A204.1 (cell line): ENCODE results near the gene IL15RA.

Source experiments
- FAIRE-seq: peaks from 2 replicates; lab custom pipeline; 2012; peaks lifted over from hg19 to GRCh38; lab: Jason Lieb, UNC

The IL15RA gene, protein sequence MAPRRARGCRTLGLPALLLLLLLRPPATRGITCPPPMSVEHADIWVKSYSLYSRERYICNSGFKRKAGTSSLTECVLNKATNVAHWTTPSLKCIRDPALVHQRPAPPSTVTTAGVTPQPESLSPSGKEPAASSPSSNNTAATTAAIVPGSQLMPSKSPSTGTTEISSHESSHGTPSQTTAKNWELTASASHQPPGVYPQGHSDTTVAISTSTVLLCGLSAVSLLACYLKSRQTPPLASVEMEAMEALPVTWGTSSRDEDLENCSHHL

DNA sequence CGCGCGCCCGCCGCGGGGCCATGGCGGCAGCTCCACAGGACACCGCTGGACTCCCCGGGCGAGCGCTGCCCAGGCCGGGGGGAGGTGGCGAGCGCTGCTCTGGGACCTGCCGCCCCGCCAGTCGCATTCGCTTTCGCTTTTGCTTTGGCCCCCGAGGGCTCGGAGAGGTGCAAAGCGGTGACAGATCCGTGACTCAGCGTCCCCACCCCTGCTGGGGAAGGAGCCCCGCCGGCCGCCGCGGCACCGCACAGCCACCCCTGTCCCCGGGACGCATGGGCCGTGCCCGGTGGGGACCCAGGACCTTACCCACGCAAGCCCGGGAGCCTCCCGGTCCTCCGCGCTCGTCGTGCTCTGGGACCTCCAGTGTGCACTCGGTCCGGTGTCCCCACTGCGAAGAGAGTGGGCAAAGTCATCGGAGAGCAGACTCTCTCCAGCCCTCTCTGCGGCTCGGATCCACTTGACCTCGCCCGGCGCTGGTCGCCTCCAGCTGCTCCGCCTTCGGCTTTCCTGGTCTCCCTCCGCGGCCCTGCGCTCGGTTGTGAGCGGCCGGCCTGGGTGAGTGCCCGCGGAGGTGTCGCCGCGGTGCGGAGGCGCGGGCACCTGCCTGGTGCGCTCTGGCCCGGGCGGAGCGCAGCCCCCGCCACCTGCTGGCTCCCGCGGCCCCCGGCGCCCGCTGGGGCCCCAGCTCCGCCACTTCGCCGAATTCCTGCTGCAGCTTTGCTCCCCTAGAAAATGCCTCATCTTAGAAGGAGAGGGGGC is at the start of gene IL15RA:
Gene IL15RA (minus strand): TSS at position 73 of the 759 bp plus-strand sequence. CDS start 51 bp downstream, at position 22.
- FAIRE-seq = no peak

DNA sequence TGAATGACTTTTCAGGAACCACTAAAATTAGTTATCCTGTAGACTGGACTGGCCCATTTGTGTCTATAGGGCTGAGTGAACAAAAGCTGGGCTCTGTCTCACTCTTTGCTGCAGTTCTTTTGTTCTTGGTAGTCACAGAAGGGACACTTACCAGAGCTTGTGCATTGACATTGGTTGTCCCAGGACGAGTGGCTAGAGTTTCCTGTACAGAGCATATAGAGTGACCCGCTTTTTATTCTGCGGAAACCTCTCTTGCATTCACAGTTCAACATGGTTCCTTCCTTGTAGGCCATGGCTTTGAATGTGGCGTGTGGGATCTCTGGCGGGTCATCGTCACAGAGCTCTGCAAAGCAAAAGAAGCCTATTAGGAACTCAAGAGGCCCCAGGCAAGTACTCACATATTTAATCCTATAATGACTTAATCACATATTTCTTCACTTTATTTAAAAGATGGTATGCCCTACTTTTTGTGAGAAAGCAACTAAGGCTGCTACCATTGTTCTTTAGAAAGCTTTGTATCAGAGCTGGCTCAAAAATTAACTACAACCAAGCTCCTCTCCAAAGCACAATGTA is 48.4 kb upstream of the IL15RA start:
- FAIRE-seq = no peak

DNA sequence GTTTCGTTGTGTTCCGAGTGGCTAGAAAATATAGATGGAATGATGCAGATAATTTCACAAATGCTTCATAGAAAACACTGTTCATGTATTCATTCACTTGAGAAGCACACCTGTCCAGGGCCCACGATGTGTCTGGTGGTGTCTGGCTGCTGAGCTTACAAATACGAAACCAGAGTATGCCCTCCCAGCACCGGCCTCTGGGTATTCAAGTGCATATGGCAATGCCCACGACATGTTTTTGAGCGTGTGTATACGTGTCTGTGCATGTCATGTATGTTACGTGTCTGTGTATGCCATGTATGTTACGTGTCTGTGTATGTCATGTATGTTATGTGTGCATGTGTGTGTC is 47.0 kb upstream of the IL15RA start:
- FAIRE-seq = no peak

DNA sequence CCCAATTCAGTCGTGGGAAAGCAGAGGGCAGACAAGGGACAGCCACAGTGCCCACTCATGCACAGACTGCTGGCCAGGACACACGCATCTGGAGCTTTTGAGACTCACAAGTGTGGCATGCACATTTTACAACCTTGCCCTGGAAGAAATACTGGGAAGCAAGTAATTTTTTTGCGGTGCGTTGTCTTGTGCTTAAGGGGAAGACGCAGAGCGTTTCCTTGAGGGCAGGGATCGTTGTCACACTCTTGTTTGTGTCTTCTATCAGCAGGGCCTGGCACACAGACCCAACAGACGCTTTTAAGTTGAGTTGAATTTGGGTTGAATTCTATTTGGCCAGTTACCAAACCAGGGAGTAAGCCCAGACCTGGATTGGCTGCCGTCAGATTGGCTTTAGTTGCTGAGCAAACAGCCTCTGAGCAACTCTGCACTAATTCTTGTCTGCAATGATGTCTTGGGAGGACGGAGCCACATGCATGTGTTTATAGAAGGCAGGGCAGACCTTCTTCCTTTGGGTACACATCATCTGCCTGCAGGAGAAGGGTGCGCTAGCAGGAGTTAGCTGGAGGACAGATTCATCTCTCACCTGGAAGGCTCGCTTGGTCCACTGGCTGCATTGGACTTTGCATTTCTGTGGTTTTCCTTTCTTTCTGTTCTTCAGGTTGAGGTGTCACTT is 46.5 kb upstream of the IL15RA start:
- FAIRE-seq = no peak

DNA sequence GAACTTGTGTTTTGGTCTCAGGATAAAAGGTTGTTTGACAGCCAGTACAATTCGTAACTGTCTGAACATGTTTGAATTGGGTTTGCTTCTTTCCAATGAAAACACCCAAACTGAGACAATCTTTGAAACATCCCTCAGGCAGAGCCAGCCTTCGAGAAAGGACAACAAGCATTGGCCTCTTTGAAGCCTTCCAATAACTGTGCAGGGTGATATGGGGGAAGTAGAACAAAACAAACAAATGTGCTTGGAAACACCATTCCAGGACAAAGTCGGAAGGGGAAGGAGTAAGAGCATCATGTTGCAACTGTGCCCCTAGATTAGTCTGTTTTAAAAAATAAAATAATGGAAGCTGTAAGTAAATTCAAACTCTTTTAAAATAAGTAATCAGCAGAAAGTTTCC is 45.3 kb upstream of the IL15RA start:
- FAIRE-seq = no peak

DNA sequence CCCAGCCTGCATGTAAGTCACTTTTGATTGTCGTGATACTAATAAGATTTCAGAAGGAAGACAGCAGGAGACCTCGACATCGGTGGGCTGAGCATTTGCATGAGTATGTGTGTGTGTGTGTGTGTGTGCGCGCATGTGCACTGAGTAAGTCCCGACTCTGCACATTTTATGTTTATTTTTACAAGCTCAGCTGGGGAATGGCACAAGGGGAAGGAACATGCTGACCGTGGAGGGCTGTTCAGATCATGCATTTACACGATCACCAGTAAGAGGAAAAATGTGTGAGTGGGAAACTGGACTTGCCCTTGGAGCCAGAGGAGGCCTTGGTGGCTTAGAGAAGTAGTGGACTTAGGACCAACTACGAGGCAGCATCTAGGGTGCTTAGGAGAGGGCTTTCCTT is 43.5 kb upstream of the IL15RA start:
- no peak for FAIRE-seq

DNA sequence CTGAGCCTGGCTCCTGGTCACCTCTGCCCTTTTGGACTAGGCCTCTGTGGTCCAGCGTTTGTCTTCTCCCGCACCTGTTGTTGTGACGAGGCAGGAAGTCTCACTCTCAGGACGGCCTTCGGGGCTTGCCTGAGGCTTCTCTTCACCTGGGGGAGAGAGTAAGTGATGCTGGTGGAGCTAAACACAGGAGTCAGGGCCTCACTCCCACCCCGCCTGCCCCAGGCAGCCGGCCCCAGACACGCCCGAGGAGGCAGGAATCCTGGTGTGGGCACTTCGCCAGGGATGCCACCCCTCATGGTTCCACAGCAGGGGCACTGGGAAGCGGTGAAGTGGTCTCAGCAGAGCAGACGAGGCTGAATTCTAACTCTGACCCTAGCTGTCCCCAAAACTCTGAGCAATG is 42.5 kb upstream of the IL15RA start:
- no peak for FAIRE-seq

DNA sequence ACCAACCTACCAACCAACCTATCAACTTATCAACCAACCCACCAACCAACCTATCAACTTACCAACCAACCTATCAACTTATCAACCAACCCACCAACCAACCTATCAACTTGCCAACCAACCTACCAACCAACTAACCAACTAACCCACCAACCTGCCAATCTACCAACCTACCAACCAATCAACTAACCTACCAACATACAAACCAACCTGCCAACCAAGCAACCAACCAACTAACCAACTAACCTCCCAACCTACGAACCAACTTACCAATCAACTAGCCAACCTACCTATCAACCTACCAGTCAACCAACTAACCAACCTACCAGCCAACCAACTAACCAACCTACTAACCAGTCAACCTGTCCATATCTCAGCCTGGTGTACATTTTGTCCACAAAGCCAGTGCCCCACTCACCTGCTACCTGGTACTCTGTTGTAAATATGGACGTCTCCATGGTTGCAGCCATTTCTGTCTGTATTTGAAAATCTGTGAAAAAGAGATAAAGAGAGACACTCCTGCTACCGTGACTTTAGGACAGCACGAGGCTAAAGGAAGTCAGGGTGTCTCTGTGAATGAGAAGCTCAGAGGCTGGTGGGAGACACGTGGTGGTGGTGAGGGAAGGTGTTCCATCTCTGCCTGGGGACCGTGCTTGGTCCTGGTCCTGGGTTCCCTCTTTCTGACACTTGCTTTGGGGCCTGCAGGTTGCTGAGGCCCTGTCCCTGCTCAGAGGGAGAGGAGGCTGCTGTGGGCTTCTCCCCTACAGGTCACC is 41.9 kb upstream of the IL15RA start:
- no peak for FAIRE-seq

DNA sequence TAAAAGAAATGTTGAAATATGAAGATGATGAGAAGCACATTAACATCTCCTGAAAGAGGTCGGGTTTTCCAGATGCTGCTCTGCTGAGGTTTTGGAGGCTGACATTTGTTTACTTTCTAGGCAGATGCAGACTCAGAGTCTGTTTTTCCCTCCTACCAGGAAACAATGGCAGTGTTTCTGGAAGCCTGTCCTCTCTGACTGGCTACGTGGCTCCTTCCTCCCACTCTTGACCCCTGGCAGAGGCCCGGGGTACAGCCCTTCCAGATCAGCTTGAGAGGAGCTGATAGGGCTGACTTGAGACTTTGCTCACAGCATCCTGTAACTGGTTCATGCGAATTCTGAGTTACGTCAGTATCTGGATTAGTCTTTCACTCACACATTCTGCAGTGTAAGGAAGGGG is 41.1 kb upstream of the IL15RA start:
- no peak for FAIRE-seq

DNA sequence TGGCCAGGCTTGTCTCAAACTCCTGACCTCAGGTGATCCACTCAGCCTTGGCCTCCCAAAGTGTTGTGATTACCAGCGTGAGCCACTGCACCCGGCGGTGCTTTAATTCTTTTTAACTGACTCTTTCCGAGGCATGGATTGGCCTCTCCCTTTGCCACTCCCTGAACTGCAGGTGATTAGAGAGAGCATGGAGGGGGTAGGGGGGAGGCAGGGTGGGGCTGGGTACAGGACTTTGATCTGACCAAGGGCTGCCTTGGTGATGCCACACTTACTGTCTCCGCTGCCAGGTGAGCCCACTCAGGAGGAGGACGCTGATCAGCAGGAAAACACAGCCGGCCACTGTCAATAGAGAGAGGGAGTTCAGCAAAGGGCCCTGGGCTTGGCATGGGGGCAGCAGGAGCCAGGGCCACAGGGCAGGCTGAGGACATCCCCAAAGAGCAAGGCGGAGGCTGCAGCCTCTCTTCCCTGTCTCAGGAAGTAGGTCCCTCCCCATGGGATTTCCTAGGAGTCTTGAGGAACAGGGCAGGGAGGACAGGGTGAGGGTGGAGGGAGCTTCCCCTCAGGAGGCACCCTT is 40.5 kb upstream of the IL15RA start:
- FAIRE-seq = no peak

DNA sequence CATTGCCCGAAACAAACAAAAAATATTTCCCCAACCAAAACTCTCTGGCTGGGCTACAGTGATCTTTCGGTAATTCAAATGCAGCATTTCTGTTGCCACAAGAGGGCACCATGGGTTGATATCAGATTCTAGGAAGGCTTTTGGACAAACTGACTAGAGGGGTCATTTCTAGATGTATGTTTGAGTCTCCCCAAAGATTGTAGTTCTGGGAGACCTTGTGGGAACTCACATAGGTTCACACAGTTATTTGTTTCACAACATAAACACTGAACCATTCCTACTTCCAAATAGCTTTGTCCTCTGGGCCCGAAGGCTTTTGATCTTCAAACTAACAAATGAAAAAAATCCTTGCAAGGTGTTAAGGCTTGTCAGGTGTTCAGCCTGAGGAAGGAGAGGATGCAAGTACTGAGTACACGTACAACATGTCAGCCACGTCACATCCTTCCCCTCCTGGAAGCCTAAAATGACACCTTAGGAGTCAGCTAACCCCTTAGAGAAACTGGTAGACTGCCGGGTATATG is 37.0 kb upstream of the IL15RA start:
- no peak for FAIRE-seq

DNA sequence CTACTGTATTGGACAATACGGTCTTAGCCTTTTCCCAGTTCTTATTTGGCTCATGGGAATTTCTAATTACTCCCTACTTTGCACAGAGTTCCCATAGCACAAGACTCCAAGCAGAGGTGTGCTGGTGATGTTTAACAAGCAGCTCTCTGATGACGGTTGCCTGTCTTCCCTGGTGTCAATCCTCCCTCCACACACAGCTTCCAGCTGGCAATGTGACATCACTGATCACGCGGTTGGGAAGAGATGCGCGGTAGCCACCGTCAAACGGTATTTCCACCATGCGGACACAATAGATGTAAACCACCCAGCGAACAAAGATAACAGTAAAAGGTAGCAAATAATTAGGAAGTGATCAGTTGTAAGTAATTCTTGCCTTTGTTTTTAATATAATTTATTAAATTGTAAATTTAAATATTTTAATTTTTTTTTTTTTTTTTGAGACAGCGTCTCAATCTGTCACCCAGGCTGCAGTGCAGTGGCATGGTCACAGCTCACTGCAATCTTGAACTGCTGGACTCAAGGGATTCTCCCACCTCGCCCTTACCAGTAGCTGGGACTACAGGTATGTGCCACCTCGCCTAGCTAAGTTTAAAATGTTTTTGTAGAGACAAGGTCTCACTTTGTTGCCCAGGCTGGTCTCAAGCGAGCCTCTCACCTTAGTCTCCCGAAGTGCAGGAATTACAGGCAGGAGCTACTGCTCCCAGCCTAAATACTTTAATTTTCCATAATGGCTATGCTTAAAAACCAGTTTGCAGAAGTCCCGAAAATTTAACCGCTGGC is 36.3 kb upstream of the IL15RA start:
- FAIRE-seq = no peak

DNA sequence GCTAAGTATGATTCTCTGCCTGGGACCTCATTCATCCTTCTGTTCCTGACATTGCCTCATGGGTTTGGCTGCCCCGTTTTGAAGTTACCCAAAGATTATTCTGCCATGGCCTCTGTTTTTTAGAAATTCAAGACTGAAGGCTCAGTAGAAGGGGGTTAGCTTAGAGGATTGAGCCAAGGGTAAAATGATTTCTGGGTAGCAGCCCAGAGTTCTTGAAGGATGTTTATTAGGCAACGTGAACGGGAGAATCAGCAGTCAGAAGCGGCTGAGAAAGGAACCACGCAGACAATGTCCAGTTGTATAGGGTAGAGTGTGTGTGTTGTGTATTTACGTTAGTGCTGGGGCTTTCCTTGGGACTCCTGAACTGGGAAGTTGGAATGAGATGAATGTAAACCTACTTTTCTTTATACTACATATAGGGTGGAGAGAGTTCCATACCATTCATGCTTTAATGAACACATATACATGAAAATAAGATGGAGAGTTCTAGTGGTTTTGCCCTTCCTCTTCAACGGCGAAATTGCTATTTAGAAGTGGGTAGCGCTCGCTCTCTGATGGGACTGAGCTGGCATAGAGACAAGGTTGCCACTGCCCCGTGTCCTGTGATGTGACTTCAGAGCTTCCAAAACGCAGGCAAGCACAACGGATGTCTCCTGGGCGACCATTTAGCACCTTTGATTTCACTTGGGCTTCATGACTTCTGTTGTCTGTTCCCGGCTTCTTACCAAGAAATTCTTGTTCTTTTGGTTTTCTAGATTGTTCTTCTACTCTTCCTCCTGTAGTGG is 35.0 kb upstream of the IL15RA start:
- FAIRE-seq = no peak

DNA sequence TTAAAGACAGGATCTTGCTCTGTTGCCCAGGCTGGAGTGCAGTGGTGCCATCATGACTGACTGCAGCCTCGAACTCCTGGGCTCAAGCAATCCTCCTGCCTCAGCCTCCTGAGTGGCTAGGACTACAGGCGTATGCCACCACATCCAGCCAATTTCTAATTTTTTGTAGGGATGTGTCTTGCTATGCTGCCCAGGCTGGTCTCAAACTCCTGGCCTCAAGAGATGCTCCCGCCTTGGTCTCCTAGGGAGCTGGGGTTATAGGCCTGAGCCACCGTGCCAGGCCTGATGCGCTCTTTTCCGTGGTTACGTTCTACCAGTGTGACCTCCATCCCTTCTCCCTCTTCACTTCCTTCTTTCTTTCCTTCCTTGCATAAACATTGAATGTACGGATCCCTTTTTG is 34.2 kb upstream of the IL15RA start:
- no peak for FAIRE-seq

DNA sequence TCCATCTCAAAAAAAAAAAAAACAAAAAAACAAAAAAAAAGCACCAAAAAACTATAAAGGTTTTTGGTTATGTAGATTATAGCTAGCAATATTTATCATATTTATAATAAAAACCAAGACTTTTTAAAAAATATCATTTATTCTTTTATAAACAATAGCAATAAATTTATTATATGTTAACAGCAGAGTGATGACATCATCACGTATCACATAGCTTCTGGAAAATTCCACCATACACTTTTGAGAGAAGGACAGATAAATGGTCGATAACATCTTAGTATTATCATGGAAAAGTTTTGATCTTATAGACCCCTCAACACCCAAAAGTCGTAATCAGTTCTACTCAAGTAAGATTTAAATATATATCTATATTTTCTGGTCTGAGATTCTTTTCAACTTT is 33.2 kb upstream of the IL15RA start:
- FAIRE-seq = no peak

DNA sequence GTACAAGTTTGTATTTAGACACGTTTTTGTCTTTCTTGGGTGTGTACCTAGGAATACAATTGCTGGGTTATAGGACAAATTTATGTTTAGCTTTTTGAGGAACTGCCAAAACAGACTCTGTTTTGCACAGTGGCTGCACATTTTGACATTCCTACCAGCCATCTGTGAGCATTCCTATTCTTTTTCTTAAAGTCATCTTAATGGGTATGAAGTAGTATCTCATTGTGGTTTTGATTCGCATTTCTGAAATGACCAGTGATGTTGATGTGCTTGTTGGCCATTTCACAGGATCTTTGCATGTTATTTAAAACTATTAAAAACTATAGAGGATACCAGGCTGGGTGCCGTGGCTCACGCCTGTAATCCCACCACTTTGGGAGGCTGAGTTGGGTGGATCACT is 32.6 kb upstream of the IL15RA start:
- no peak for FAIRE-seq

DNA sequence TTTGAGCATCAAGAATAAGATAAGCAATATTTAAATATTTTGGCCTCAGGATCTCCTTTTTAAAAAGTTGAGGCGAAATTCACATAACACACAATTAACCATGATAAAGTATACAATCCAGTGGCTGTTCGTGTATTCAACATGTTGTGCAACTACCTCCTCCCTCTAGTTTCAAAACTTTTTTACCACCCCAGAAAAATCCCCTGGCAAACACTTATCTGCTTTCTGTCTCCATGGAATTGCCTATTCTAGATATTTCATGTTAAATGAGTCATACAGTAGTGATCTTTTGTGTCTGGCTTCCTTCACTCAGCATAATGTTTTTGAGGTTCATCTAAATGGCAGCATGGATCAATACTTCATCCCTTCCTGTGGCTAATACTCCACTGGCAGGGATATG is 31.8 kb upstream of the IL15RA start:
- FAIRE-seq = no peak

DNA sequence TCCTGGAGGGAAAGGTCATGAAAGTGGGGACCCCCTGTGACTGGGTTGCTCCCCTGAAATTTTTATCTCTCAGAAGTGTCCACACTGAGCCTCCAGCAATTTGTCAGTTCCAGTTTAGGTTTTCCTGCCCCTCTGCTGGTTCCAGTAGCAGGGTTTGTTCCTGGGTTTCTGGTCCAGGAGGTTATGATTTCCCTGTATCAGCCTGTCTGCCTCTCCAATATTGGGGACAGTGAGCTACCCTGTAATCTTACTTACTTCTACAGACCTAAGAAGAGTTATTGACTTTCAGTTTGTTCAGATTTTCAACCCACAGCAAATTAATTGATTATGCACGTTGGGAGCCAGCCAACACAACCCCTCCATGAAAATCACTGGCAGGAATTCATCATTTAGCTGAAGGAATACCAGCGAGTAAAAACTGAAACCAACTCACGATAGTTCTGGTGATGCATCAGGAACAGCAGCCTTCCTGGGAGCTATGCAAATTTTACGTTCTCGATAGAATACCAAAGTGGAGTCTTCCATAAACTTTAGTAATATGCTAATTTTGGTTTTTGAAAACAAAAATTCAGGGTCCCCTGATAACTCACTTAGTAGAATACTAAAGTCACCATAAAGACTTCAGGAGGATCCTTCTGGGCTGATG is 31.3 kb upstream of the IL15RA start:
- FAIRE-seq = no peak

DNA sequence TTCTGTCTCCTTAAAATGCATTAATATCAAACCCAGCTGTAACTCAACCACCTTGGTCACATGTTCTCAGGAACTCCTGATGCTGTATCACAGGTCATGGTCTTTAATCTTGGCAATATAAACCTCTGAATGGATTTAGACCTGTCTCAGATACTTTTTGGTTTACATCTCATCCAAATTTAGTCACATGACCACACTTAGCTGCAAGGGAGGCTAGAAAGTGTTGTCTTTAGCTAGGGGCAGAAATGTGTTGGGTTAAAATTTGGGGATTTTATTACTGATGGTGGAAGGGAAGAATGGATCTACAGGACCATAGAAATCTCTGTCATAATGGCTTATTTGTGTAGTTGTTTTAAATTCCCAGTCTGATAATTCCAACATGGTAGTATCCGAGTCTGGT is 29.6 kb upstream of the IL15RA start:
- FAIRE-seq = no peak

DNA sequence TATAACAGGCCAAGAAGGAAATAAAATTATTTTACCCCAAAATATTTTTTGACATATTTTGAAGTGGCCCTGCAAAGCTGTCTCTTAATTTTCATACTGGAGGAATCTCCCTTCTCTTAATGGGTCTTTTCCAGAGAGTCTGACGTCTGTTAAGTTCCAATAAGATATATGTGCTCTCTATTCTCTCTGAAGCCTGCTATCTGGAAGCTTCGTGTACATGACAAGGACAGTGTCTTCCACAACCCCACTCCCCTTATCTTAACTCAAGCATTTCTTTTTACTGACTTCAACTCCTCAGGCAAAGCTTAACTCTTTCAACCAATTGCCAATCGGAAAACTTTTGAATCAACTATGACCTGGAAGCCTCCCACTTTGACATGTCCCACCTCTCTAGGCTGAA is 29.2 kb upstream of the IL15RA start:
- no peak for FAIRE-seq
